HG03095 (cell line): ENCODE data around the gene BCO1.
"Not testable (repeated sequence)": the region's sequence is repeated elsewhere in the genome, so short reads cannot be mapped to it uniquely, and the experiment has no call there.

ENCODE experiments used
- ATAC-seq: cut with Tn5 transposase; IDR thresholded peaks from one replicate; pipeline ENCODE4 v1.9.1; 2021; ENCODE audit warnings: moderate library complexity; ENCODE audit not compliant: unreplicated experiment

Gene BCO1

GRCh38 chr16:81238296-81239011, at the start of gene BCO1:
Gene BCO1, plus strand, starts transcription at chr16:81238689. Its CDS starts 220 bp downstream, at chr16:81238909.
- no peak for ATAC-seq

- ATAC-seq: no peak
Measured at GRCh38 chr16:81189100-81189664, 49.3 kb upstream of the BCO1 start.

- ATAC-seq: no peak
Measured at GRCh38 chr16:81190667-81191066, 47.8 kb upstream of the BCO1 start.

- no peak for ATAC-seq
Measured at GRCh38 chr16:81195885-81196534, 42.5 kb upstream of the BCO1 start.

GRCh38 chr16:81198635-81199034, 39.9 kb upstream of the BCO1 start:
- ATAC-seq: no peak

GRCh38 chr16:81201267-81201666, 37.2 kb upstream of the BCO1 start:
- ATAC-seq: no peak

GRCh38 chr16:81204798-81205680, 33.5 kb upstream of the BCO1 start:
- ATAC-seq: no peak

GRCh38 chr16:81207076-81207475, 31.4 kb upstream of the BCO1 start:
- ATAC-seq: no peak

GRCh38 chr16:81210807-81211206, 27.7 kb upstream of the BCO1 start:
- no peak for ATAC-seq

GRCh38 chr16:81212830-81213465, 25.5 kb upstream of the BCO1 start:
- ATAC-seq: no peak

- ATAC-seq: no peak
Measured at GRCh38 chr16:81214745-81215166, 23.7 kb upstream of the BCO1 start.

GRCh38 chr16:81216114-81216513, 22.4 kb upstream of the BCO1 start:
- no peak for ATAC-seq

- no peak for ATAC-seq
Measured at GRCh38 chr16:81216706-81217105, 21.8 kb upstream of the BCO1 start.

GRCh38 chr16:81219151-81219550, 19.3 kb upstream of the BCO1 start:
- no peak for ATAC-seq

- no peak for ATAC-seq
Measured at GRCh38 chr16:81220349-81220748, 18.1 kb upstream of the BCO1 start.

GRCh38 chr16:81221731-81222130, 16.8 kb upstream of the BCO1 start:
- no peak for ATAC-seq

- ATAC-seq: no peak
Measured at GRCh38 chr16:81224824-81225223, 13.7 kb upstream of the BCO1 start.

- ATAC-seq: not testable (repeated sequence)
Measured at GRCh38 chr16:81225697-81226096, 12.8 kb upstream of the BCO1 start.

GRCh38 chr16:81227785-81228184, 10.7 kb upstream of the BCO1 start:
- ATAC-seq: no peak

GRCh38 chr16:81229811-81230210, 8.7 kb upstream of the BCO1 start:
- ATAC-seq: no peak

GRCh38 chr16:81231014-81231413, 7.5 kb upstream of the BCO1 start:
- no peak for ATAC-seq
